Tibial nerve (tissue), 3 donors: Measurements from ENCODE around the gene B3GAT1.

Source experiments
- POLR2A ChIP-seq, 2 donors: fragments of 450-650 bp; IDR thresholded peaks; one replicate each; pipeline ENCODE4 v1.6.1; 2017; ENCODE audit warnings: antibody characterized with exemption in 2 of 2, mild to moderate bottlenecking in 2 of 2, moderate library complexity in 2 of 2
- TF ChIP-seq, protein P1 (sequence below), 5 experiments: fragments of 200-600 bp in 3 of 5; fragments of 450-650 bp in 2 of 5; sonication (generic) in 3 of 5; IDR thresholded peaks; one replicate each; pipeline ENCODE4 v1.5.1; 2016 to 2019; ENCODE audit warnings: antibody characterized with exemption in 5 of 5, mild to moderate bottlenecking in 3 of 5, moderate library complexity in 2 of 5

DNA sequence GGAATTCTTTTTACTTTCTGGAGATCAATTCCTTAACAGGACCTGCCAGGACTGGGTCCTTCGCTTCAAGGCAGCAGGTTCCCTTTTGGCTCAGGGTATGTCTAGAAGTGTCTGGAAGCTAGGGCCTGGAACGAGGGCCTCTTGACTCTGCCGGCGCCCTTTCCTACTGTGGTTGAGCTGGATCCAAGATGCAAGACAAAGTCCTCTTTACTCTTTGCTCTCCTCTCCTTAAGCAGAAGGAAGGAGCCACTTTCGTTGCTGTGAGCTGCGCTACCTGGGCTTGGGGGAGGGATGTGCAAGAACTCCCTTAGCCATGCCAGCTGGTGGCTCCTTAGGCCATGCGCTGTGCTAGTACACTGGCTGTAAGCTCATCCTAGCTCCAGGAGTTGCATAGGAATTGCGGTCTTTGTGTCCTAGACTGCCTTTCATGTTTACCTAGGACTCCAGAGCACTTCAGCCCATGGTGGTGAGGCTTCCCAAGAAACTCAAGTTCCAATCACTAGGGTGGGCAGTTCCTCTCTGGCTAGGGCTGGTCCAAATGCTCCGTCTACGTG, 62.2 kb downstream of the B3GAT1 start:
- TF ChIP-seq, protein P1, sequence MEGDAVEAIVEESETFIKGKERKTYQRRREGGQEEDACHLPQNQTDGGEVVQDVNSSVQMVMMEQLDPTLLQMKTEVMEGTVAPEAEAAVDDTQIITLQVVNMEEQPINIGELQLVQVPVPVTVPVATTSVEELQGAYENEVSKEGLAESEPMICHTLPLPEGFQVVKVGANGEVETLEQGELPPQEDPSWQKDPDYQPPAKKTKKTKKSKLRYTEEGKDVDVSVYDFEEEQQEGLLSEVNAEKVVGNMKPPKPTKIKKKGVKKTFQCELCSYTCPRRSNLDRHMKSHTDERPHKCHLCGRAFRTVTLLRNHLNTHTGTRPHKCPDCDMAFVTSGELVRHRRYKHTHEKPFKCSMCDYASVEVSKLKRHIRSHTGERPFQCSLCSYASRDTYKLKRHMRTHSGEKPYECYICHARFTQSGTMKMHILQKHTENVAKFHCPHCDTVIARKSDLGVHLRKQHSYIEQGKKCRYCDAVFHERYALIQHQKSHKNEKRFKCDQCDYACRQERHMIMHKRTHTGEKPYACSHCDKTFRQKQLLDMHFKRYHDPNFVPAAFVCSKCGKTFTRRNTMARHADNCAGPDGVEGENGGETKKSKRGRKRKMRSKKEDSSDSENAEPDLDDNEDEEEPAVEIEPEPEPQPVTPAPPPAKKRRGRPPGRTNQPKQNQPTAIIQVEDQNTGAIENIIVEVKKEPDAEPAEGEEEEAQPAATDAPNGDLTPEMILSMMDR (IDR thresholded peaks at IDR 0.05) = no peak
- no peak for TF ChIP-seq POLR2A (IDR thresholded peaks at IDR 0.05)
